Measurements from ENCODE around the gene KRTAP1-4.

KRTAP1-4 gene

GRCh38 chr17:41016578-41017215, 13.3 kb downstream of the KRTAP1-4 start:
- no peaks in the 10 kb centered on the region for H3K4me1 ChIP-seq (ENCODE audit: insufficient read depth, insufficient read length)
- no peaks in the 10 kb centered on the region for H3K9me3 ChIP-seq (ENCODE audit: insufficient read depth, low read length)
- no peak for DNase-seq (ENCODE audit: low read depth, low spot score)
- H3K9ac ChIP-seq (ENCODE audit: insufficient read length, low read depth) = no peak overlapping the region
- TF ChIP-seq ZNF274 (IDR thresholded peaks at IDR 0.05; ENCODE audit: low read depth, low read length) (no peak), SUZ12 (IDR thresholded peaks at IDR 0.05; ENCODE audit: extremely low read depth, insufficient read depth, insufficient read length) (no peak), YY1 (IDR thresholded peaks at IDR 0.05; ENCODE audit: insufficient read depth, insufficient read length) (no peak)
- H3K36me3 ChIP-seq (ENCODE audit: insufficient read depth, insufficient read length, low read length) = no peaks in the 10 kb centered on the region
- no peaks in the 10 kb centered on the region for H3K27me3 ChIP-seq (ENCODE audit: insufficient read depth, insufficient read length)
- no peak overlapping the region for H3K4me3 ChIP-seq (ENCODE audit: insufficient read length, low read depth)

DNA sequence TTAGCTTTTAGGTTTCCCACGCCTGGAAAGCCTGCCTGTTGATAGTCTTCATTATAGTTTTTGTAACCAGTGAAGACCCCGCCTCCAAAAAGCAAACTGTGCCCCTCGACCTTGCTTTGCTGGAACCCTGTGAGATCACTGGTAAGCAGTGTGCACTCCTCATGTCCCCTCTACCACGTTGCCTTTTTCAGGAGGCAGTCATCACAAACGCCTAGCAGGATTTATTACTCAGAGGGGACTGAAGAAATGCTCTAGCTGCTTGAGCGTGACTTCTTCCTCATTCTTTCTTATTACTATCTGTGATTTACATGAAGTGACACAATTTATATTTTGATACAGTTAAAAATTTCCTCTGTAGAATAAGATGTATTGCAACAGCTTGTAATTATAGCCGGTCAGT, 14.5 kb downstream of the KRTAP1-4 start:
- Histone ChIP-seq H3K4me3 (ENCODE audit: insufficient read length, low read depth) (no peak overlapping the region), H3K9ac (ENCODE audit: insufficient read length, low read depth) (no peak overlapping the region), H3K36me3 (ENCODE audit: insufficient read depth, insufficient read length, low read length) (no peaks in the 10 kb centered on the region), H3K9me3 (ENCODE audit: insufficient read depth, low read length) (no peaks in the 10 kb centered on the region), H3K4me1 (ENCODE audit: insufficient read depth, insufficient read length) (no peaks in the 10 kb centered on the region), H3K27me3 (ENCODE audit: insufficient read depth, insufficient read length) (no peaks in the 10 kb centered on the region)
- no peak for TF ChIP-seq ZNF274 (IDR thresholded peaks at IDR 0.05; ENCODE audit: low read depth, low read length)
- TF ChIP-seq SUZ12 (IDR thresholded peaks at IDR 0.05; ENCODE audit: extremely low read depth, insufficient read depth, insufficient read length) = no peak
- no peak for TF ChIP-seq YY1 (IDR thresholded peaks at IDR 0.05; ENCODE audit: insufficient read depth, insufficient read length)
- no peak for DNase-seq (ENCODE audit: low read depth, low spot score)

DNA sequence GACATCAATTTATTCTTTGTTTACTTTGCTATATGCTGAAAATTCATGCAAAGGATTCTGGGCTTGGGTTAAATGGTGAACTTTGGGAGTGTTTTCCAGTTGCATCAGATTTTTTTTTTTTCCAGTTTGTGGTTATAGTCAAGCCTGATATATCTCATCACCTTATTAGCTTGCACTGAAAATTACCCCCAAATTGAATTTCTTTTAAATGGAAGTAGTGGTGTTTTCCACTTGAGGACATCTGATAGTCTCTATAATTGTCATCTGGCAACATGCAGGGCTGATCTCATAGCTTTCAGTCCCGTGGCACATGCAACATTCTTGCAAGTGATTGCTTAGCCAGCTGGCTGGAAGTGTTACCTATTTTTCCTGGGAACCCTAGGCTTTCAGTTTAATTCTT, 16.4 kb downstream of the KRTAP1-4 start:
- TF ChIP-seq YY1 (IDR thresholded peaks at IDR 0.05; ENCODE audit: insufficient read depth, insufficient read length) = no peak
- no peak for TF ChIP-seq SUZ12 (IDR thresholded peaks at IDR 0.05; ENCODE audit: extremely low read depth, insufficient read depth, insufficient read length)
- no peak for TF ChIP-seq ZNF274 (IDR thresholded peaks at IDR 0.05; ENCODE audit: low read depth, low read length)
- Histone ChIP-seq H3K9me3 (ENCODE audit: insufficient read depth, low read length) (no peaks in the 10 kb centered on the region), H3K4me3 (ENCODE audit: insufficient read length, low read depth) (no peak overlapping the region), H3K36me3 (ENCODE audit: insufficient read depth, insufficient read length, low read length) (no peaks in the 10 kb centered on the region), H3K27me3 (ENCODE audit: insufficient read depth, insufficient read length) (no peaks in the 10 kb centered on the region), H3K9ac (ENCODE audit: insufficient read length, low read depth) (no peak overlapping the region), H3K4me1 (ENCODE audit: insufficient read depth, insufficient read length) (peaks cover 3% of the 10 kb centered on the region)
- no peak for DNase-seq (ENCODE audit: low read depth, low spot score)

GRCh38 chr17:41013181-41013580, 16.8 kb downstream of the KRTAP1-4 start:
- Histone ChIP-seq H3K4me3 (ENCODE audit: insufficient read length, low read depth) (no peak overlapping the region), H3K27me3 (ENCODE audit: insufficient read depth, insufficient read length) (no peaks in the 10 kb centered on the region), H3K9me3 (ENCODE audit: insufficient read depth, low read length) (no peaks in the 10 kb centered on the region), H3K9ac (ENCODE audit: insufficient read length, low read depth) (no peak overlapping the region), H3K36me3 (ENCODE audit: insufficient read depth, insufficient read length, low read length) (no peaks in the 10 kb centered on the region), H3K4me1 (ENCODE audit: insufficient read depth, insufficient read length) (peaks cover 4% of the 10 kb centered on the region)
- no peak for DNase-seq (ENCODE audit: low read depth, low spot score)
- no peak for TF ChIP-seq ZNF274 (IDR thresholded peaks at IDR 0.05; ENCODE audit: low read depth, low read length)
- no peak for TF ChIP-seq SUZ12 (IDR thresholded peaks at IDR 0.05; ENCODE audit: extremely low read depth, insufficient read depth, insufficient read length)
- TF ChIP-seq YY1 (IDR thresholded peaks at IDR 0.05; ENCODE audit: insufficient read depth, insufficient read length) = no peak

DNA sequence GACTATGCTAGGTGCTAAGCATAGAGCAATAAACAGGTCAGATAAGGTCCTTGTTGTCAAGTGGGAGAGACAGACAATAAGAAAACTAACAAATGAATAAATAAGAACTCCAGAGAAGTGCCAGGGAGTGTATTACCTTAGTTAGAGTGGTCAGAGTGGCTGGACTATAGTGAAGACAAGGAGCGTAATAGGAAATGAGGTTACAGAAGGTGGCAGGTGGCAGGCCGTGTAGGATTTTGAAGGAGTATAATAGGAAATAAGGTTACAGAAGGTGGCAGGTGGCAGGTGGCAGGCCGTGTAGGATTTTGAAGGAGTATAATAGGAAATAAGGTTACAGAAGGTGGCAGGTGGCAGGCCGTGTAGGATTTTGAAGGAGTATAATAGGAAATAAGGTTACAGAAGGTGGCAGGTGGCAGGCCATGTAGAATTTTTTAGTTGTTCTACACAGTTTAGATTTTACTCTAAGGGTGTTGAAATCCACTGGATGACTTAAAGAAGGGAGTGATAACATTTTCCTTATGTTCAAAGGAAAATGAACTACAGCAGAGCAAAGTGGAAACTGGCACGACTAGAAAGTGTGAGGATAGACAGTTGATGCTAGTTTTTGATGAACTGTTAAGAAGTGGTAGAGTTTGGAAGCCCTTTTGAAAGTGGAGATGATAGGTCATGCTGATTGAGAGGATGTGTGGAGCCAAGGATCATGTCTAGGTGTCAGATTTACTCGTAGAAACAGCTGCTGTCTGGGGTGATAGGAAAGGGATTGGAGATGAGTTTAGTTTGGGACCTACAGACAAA, 17.5 kb downstream of the KRTAP1-4 start:
- Histone ChIP-seq H3K27me3 (ENCODE audit: insufficient read depth, insufficient read length) (no peaks in the 10 kb centered on the region), H3K4me1 (ENCODE audit: insufficient read depth, insufficient read length) (peaks cover 4% of the 10 kb centered on the region), H3K9me3 (ENCODE audit: insufficient read depth, low read length) (no peaks in the 10 kb centered on the region), H3K9ac (ENCODE audit: insufficient read length, low read depth) (no peak overlapping the region), H3K4me3 (ENCODE audit: insufficient read length, low read depth) (no peak overlapping the region), H3K36me3 (ENCODE audit: insufficient read depth, insufficient read length, low read length) (no peaks in the 10 kb centered on the region)
- TF ChIP-seq ZNF274 (IDR thresholded peaks at IDR 0.05; ENCODE audit: low read depth, low read length) (no peak), YY1 (IDR thresholded peaks at IDR 0.05; ENCODE audit: insufficient read depth, insufficient read length) (no peak), SUZ12 (IDR thresholded peaks at IDR 0.05; ENCODE audit: extremely low read depth, insufficient read depth, insufficient read length) (no peak)
- DNase-seq (ENCODE audit: low read depth, low spot score) = no peak

DNA sequence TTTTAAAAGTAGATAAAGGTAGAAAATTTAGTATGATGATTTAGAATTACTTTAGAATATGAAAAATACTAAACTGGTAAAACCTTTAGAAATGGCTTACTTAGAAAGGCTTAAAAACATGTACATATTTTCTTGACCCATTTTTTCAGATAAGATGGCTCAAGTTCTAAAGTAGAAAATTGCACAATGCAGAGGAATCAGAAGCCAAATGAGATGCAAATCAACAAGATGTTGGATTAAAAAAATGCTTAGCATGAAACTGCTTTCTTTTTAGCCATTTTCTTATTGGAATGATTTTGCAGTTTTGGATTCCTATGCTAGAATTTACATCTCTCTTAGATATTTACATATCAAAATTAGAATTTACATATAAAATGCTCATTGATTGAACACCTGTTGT, 19.6 kb downstream of the KRTAP1-4 start:
- no peaks in the 10 kb centered on the region for H3K27me3 ChIP-seq (ENCODE audit: insufficient read depth, insufficient read length)
- no peak overlapping the region for H3K9ac ChIP-seq (ENCODE audit: insufficient read length, low read depth)
- H3K9me3 ChIP-seq (ENCODE audit: insufficient read depth, low read length) = no peaks in the 10 kb centered on the region
- H3K4me3 ChIP-seq (ENCODE audit: insufficient read length, low read depth) = no peak overlapping the region
- peaks cover 4% of the 10 kb centered on the region for H3K4me1 ChIP-seq (ENCODE audit: insufficient read depth, insufficient read length)
- no peaks in the 10 kb centered on the region for H3K36me3 ChIP-seq (ENCODE audit: insufficient read depth, insufficient read length, low read length)
- TF ChIP-seq SUZ12 (IDR thresholded peaks at IDR 0.05; ENCODE audit: extremely low read depth, insufficient read depth, insufficient read length) (no peak), ZNF274 (IDR thresholded peaks at IDR 0.05; ENCODE audit: low read depth, low read length) (no peak), YY1 (IDR thresholded peaks at IDR 0.05; ENCODE audit: insufficient read depth, insufficient read length) (no peak)
- DNase-seq (ENCODE audit: low read depth, low spot score) = no peak

DNA sequence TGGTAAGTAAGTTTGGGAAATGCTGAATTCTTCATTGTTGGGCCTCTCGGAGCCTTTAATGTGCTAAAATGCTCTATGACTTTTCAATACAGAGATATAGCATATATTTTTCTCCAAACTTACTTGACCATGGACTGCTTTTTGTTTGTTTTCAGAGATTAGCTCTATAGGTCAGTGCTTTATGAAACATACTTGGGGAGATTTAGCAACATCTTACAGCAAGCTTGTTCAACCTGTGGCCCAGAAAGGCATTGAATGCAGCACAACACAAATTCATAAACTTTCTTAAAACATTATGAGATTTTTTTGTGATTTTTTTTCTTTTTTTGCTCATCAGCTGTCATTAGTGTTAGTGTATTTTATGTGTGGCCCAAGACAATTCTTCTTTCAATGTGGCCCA, 20.1 kb downstream of the KRTAP1-4 start:
- H3K4me3 ChIP-seq (ENCODE audit: insufficient read length, low read depth) = no peak overlapping the region
- TF ChIP-seq ZNF274 (IDR thresholded peaks at IDR 0.05; ENCODE audit: low read depth, low read length) = no peak
- TF ChIP-seq YY1 (IDR thresholded peaks at IDR 0.05; ENCODE audit: insufficient read depth, insufficient read length) = no peak
- no peak for TF ChIP-seq SUZ12 (IDR thresholded peaks at IDR 0.05; ENCODE audit: extremely low read depth, insufficient read depth, insufficient read length)
- no peak overlapping the region for H3K9ac ChIP-seq (ENCODE audit: insufficient read length, low read depth)
- H3K9me3 ChIP-seq (ENCODE audit: insufficient read depth, low read length) = no peaks in the 10 kb centered on the region
- no peaks in the 10 kb centered on the region for H3K27me3 ChIP-seq (ENCODE audit: insufficient read depth, insufficient read length)
- no peaks in the 10 kb centered on the region for H3K36me3 ChIP-seq (ENCODE audit: insufficient read depth, insufficient read length, low read length)
- peaks cover 4% of the 10 kb centered on the region for H3K4me1 ChIP-seq (ENCODE audit: insufficient read depth, insufficient read length)
- no peak for DNase-seq (ENCODE audit: low read depth, low spot score)
